NCI-H187 treated with DMSO at 0.1 percent for 48 hours (cell line): ENCODE results near the gene SRGAP3.
"Not testable (repeated sequence)": the region's sequence is repeated elsewhere in the genome, so short reads cannot be mapped to it uniquely, and the experiment has no call there.

Source experiments
- DNase-seq: peaks from one replicate; lab custom pipeline; 2025; lab: John Stamatoyannopoulos, UW

The SRGAP3 gene

GRCh38 chr3:9113040-9113439 lies 136.4 kb downstream of the SRGAP3 start:
- no peak for DNase-seq

- DNase-seq: no peak
These were observed 137.6 kb downstream of the SRGAP3 start for GRCh38 chr3:9111866-9112265.

- no peak for DNase-seq
These were observed 138.0 kb downstream of the SRGAP3 start for GRCh38 chr3:9111417-9111816.

GRCh38 chr3:9110802-9111201 lies 138.6 kb downstream of the SRGAP3 start:
- no peak for DNase-seq

GRCh38 chr3:9110316-9110715 lies 139.1 kb downstream of the SRGAP3 start:
- no peak for DNase-seq

GRCh38 chr3:9109568-9109914 lies 139.9 kb downstream of the SRGAP3 start:
- DNase-seq: no peak

- no peak for DNase-seq
These were observed 140.4 kb downstream of the SRGAP3 start for GRCh38 chr3:9108876-9109567.

- no peak for DNase-seq
These were observed 141.7 kb downstream of the SRGAP3 start for GRCh38 chr3:9107738-9108137.

GRCh38 chr3:9105421-9105820 lies 144.0 kb downstream of the SRGAP3 start:
- no peak for DNase-seq

GRCh38 chr3:9104121-9104520 lies 145.3 kb downstream of the SRGAP3 start:
- no peak for DNase-seq

GRCh38 chr3:9102240-9102981 lies 147.0 kb downstream of the SRGAP3 start:
- DNase-seq: no peak

- no peak for DNase-seq
These were observed 148.2 kb downstream of the SRGAP3 start for GRCh38 chr3:9101286-9101685.

GRCh38 chr3:9100513-9100894 lies 148.9 kb downstream of the SRGAP3 start:
- no peak for DNase-seq

- no peak for DNase-seq
These were observed 149.5 kb downstream of the SRGAP3 start for GRCh38 chr3:9099702-9100512.

GRCh38 chr3:9098716-9099675 lies 150.4 kb downstream of the SRGAP3 start:
- no peak for DNase-seq

GRCh38 chr3:9097495-9097894 lies 152.0 kb downstream of the SRGAP3 start:
- DNase-seq: no peak

- DNase-seq: no peak
These were observed 157.8 kb downstream of the SRGAP3 start for GRCh38 chr3:9091486-9092235.

- DNase-seq: no peak
These were observed 160.7 kb downstream of the SRGAP3 start for GRCh38 chr3:9088441-9089353.

GRCh38 chr3:9087831-9088413 lies 161.5 kb downstream of the SRGAP3 start:
- no peak for DNase-seq

GRCh38 chr3:9085428-9085827 lies 164.0 kb downstream of the SRGAP3 start:
- not testable (repeated sequence) for DNase-seq
